ENCODE measurements around the gene SEC16A.
"Not testable (repeated sequence)": the region's sequence is repeated elsewhere in the genome, so short reads cannot be mapped to it uniquely, and the experiment has no call there.

SEC16A gene

DNA sequence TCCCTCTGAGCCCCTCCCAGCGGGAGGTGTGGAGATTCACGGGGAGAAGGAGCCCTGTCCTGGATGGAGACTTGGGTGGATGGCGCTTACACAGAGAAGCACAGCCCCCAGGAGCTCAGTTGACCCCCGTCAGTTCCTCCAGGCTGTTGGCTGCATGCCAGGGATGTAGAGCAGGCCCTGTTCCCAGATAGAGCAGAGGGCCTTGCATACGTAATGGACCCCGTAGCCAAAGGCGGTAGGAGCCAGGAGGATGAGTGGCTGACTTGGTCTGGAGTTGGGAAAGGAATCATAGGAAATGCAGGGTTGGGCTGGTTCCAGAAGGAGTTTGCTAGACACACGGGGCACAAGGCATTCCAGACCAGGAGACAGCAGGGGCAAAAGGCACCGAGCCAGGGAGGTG, 69.9 kb downstream of the SEC16A start:
- DNase-seq = no peak

DNA sequence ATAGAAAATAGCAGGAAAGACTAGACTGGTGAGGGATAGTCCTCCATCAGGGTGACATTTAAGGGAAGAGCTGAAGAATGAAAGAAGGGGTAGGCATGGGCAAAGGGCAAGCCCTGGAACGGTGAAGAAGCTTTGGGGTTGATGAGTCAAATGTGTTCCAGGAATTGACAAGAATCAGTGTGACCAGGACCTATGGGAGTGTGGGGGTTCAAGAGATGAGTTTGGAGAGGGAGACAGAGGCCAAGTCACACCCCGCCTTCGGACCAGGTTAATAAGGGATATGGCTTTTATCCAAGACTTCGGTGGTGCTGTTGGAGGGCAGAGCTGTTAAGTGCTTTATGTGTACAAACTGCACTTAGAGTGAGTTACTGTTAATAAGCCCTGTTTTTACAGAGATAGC, 71.5 kb downstream of the SEC16A start:
- no peak for DNase-seq

DNA sequence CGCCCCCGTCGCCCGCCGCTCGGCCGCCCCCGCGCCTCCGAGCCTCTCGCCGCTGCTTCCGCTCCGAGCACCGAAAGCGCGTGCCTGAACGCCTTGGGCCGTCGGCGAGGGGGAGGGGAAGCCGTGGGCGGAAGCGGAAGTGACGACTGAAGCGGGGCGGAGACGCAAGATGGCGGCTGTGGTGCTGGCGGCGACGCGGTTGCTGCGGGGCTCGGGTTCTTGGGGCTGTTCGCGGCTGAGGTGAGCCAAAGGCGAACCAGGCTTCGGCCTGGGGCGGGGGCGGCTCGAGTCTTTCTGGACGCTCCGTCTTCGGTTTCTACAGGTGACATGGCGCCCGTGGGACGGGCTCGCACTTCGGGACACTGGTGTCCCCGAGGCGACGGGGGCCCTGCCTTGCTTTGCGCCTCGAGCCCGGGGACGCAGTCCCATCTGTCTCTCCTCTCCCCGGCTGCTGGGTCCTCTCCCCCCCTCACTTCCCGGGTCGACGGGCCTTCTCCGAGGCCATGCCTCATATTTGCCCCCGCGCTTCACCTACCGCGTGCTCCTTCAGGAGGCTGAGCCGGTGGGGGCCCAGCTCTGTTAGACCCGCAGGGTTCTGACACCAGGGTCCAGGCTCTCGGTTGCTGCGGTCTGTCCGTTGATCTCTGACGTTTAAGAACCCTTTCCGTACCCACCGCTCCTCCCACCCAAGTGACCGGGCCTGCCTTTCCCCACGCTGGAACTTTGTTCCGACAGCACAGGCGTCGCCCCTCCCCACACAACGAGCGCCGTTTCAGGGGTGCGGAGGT, 72.1 kb downstream of the SEC16A start, which contains the start of the genes ENTR1 and PMPCA:
Gene ENTR1, minus strand, starts transcription at position 115 of the 788 bp plus-strand sequence. CDS start 217 bp downstream, outside the sequence.
Gene PMPCA, plus strand, starts transcription at position 159 of the 788 bp plus-strand sequence. Its CDS starts 11 bp downstream, at position 170.
- peak; percentile 58 for DNase-seq

DNA sequence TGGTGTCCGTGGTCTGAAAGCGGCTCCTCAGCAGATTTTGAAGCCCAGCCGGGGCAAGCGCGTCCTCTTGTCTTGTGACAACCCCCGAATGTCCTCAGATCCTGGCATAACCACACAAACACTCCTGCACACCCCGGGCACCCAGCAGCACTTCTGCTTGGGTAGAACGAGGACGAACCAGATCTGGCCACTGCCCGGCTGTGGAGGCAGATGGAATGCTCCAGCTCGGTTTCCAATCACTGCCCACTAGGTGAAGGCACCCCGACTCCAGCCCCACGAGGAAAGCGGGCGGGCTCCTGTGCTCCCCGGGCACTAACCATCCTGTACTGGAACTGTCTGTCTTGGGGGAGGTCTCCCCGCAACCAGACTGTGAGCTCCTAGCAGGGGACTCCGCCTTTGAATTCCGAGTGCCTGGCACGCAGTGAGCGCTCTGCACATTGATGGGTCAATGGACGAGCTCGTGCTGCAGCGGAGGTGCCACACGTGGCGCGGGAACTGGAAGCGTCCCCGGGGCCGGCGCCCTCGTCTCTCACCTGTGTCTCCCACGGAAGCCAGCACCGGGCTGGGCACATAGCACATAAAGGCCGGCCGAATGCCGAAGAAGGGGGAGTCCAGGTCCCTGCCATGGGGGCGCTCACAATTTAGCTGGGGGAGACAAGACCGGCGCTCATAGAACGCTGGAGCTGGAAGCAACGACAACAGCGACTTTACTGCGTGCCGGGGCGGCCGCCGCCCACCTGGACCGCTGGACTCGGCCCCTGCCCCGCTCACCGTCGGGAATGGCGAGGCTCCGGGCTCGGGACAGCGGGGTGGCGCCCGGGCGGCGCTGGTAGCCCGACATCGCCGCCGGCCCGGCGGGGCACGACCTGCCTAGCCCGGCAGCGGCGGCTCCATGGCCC, 73.0 kb downstream of the SEC16A start:
- no peak for DNase-seq

DNA sequence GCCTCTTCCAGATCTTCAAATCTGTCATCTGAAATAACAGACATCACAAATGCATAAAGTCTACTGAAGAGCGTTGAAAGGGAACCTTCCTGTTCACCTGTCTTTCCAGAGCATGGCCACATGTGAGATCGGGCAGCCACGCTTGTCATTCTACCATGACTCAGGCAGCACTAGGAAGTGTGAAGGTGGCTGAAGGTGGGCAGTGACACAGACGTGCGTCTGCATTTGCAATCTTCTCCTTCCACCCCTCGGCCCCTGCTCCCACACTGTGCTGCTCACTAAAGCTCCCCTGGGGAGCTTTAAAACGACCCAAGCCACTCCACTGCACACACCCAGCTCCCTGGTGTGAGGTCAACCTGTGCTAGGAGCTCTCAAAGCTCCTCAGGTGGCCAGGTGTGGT, 74.9 kb downstream of the SEC16A start:
- no peak for DNase-seq

DNA sequence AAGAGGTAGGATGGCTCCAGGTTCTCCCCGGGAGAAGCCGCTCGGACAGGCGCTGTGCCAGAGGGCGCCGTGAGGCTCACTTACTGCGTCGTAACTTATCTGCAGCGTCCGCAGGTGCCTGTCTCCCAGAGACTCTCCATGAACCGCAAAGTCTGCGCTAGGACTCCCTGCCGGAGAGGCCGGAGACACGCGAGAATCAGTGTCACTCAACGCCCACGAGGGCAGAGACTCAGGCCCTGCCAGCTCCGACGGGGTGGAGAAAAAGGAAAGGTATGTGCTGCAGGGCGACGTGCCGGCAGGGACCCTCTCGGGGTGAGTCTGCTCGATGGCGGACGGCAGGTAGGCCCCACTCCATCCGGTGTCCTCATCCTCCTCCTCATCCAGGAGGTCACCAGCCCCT, 75.8 kb downstream of the SEC16A start:
- DNase-seq = not testable (repeated sequence)

DNA sequence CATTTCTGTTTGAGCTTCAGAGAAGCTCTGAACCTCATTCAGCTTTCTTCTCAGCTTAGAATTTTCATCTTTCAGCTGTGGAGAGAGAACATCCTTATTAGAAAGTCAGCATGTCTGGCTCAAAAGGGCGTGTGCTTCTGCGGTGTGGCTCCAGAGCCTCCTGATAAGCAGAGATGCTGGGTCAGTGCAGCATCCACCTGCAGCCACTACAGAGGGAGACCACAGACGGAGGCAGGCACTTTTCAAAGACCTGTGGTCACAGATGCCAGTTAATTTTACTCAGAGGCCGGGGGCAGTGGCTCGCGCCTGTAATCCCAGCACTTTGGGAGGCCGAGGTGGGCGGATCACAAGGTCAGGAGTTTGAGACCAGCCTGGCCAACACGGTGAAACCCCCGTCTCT, 76.9 kb downstream of the SEC16A start:
- DNase-seq = not testable (repeated sequence)

DNA sequence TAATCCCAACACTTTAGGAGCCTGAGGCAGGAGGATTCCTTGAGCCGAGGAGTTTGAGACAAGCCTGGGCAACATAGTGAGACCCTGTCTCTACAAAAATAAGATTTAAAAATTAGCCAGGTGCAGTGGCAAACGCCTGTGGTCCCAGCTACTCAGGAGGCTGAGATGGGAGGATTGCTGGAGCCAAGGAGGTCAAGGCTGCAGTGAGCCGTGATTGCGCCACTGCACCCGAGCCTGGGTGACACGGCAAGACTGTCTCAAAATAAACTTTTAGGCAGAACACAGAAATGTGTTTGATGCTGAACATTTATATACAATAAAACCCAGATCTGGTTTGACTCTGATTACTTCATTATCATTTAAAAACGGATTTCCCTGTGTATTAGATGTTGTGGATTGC, 77.4 kb downstream of the SEC16A start:
- DNase-seq = no peak

DNA sequence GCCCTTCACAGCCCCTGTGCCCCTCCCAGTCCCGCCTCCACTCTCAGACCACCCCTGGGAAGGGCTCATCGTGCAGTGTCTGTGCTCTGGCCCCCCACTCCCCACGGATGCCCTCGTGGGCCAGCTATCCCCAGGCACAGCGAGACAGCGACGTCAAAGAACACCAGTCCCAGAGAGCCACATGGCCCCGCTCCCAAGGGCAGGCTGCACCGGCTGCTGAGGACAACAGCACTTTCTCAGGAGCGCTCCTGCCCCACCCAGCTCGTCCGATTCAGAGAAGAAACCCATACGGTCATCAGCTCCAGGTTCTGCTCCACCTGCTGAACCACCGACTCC, 78.1 kb downstream of the SEC16A start:
- no peak for DNase-seq

DNA sequence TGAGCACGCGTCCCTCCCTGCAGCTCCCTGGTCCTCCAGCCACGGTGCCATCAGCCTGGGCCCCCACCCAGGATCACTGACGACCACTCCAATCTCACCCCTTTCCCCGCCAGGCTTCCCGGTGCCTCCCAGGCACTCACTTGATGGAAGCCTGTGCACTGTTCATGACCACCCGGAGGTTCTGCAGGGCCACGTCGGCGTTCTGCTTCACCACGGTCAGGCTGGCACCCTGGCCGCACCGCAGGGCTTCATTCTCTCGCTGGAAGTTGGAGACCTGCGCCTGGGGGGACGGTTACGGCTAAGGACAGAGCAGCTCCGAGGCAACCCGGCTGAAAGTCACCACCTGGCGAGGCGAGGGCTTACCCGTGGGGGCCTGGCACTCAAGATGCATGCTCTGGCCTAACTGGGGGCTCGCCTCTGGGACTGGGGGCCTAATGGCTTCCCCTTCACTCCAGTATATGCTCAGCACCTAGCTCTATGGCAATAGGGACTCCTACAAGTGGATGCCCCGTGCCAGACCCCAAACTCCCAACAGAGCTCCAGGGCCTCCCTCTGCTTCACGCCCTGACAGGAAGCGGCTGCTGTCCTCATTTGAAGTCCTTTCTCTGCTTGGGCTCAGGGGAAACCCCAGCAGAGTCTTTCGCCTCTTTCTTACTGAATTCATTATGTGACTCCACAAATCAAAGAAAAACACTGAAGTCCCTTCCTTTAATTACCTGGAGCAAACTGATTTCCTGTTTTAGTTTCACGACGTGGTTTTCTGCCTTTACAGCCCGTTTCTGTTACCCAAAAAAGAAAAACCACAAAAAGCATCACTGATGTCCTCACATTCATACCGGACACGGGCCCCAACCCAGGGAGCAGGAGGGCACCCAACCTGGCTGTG, 78.7 kb downstream of the SEC16A start:
- no peak for DNase-seq

DNA sequence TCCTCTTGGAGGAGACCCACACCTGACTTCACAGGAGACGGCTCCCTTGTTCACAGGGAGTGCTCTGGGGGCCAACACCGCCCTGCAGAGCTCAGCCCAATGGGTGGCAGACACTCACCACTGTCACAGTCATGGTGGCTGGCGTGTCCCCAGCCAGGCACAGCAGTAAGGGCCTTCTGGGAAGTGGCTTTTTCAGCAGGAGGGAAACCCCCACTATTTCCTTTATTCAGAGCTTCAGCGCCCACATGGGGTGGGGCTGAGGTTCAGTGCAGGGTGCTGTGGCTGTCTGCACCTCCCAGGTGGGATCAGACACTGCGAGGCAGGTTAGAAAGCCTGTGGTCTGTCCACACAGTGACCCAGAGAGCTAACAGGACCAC, 79.3 kb downstream of the SEC16A start:
- DNase-seq = no peak

DNA sequence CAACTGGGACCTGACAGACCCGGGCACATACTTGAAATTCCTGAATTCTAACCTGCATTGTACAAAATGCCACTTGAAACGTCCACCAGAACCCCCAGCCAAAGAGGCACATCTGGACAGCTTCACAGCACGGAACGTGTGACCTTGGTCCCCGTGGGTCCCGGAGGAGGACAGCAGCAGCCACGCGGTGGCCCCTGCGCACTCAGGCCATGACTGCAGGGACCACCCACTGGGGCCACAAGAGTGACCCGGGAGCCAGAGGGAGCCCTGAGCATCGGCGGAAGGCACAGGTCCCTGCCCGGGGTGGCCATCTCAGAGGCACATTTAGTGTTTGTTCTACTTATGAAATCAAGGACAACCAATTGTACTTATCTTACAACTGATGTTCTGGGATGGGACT, 80.8 kb downstream of the SEC16A start:
- no peak for DNase-seq

DNA sequence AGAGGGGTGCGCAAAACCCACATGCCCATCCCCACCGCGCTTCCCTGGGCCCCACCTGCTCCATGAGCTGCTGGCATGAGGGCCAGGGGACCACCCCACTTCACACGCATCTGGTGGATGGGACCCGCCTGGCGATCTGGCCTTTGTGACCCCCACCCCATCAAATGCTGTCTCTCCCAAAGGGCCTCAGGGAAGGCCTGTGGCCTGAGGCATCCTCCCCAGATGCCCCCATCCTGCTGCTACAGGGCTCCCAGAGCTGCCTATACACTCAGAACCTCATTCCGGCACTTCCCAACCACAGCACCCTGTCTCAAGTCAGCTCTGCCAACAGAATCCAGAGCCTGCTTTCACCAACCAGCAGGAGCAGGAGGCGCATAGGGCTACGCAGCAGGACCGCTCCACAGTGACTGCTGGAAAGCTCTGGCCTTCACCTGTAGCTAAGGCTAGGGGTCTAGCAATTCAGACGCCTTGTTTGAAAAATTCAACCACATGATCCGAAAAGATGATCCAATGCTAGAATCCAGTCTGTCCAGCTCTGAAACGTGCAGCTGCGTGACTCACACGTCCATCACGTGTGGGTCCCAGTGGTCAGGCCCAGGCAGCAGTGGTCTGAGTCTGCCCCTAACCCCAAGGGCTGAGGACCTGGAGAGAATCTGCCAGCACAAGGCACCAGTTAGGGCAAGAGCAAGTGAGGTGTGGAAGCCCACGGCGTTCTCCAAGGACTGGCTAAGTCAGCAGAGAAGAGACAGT, 81.5 kb downstream of the SEC16A start:
- no peak for DNase-seq

DNA sequence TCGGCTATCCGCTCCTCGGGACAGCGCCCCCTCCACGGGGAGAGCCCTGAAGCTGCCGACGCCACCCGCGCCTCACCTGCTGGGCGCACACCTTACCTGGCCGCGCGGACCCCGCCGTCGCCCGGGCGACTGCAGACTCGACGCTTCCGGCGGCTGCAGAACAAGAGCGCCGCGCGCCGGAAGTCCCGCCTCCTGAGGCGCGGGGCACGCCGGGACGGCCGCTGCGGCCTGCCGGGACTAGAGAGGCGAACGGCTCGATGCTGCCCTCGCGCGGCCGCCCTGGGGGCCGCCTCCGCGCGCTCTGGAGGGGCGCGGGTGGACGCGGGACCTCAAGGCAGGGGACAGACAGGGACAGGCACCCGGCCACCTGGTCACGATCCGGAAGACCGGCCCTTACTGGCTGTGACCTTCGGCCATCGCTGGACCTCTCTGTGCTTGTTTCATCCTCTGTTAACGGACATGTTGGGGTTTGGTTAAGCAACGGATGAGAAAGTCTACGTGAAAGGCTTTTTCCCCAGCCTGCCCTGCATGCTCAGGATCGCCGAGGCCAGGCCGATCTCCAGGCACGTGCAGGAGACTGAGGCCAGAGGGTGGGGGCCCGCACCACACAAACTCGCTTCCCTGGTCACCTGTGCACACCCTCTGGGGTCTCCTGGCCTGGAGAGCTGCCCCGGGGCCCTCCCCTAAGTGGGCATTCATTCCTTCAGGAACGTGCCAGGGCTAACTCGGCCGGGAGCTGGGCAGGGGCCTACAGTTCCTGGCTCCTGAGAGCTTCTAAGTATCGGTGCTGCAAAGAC, 82.6 kb downstream of the SEC16A start, which contains the start of gene SNAPC4:
Gene SNAPC4, minus strand, starts transcription at position 133 of the 797 bp plus-strand sequence. CDS start 1,742 bp downstream, outside the sequence.
- peak; percentile 66 for DNase-seq

DNA sequence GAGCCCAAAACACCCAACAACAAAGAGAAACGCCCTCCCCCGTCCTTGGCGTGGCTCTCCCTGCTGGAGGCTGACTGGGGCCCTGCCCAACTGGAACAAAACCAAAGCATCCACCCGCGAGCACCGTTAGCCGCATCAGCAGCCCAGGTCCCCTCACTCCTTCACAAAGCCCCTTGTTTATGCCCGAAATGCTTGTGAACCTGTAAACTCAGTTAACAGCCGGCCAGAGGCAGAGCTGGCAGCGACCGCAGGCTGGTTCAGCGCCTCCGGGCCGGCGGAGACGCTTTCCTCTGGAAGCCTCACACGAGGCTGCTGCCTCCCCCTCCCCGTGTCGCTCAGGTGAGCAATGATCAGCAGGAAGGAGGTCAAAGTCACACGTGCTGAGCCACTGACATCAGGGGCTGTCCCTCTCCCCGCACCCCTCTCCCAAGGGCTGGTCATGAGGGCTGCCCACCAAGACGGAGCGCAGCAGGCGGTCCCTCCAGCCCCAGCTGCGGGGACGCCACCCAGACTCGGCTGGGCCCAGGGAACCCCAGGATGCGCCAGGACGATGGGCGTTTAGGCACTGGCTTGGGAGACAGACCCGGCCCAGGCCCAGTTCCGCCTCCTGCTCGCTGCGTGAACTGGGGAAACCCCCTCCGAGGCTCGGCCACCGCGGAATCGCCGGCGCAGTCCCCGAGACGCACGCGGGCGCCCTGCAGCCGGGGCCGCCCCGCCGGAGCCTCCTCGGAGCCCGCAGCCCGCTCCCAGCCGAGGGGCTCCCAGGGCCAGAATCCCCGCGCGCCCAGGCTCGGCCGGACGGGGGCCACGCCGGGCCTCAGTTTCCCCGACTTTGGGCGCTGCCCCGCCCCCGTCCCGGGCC, 83.4 kb downstream of the SEC16A start:
- DNase-seq = no peak

DNA sequence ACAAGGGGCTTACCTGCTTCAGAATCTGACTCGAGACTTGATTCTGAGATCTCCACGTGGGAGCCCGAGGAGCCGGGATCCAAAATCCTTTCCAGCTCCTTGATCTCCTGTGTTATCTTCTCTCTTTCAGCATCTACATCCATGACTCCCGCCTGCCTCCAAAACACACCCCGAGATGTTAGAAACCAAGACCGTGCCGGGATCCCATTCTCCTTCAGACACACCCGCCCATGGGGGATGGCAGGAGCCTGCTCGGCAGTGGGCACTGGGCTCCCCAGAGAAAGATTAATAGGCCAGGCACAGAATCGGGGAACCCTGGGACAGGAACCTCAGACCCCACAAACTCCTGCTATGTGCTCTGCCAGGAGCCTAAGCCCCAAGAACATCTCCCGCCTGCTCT, 84.6 kb downstream of the SEC16A start:
- no peak for DNase-seq

DNA sequence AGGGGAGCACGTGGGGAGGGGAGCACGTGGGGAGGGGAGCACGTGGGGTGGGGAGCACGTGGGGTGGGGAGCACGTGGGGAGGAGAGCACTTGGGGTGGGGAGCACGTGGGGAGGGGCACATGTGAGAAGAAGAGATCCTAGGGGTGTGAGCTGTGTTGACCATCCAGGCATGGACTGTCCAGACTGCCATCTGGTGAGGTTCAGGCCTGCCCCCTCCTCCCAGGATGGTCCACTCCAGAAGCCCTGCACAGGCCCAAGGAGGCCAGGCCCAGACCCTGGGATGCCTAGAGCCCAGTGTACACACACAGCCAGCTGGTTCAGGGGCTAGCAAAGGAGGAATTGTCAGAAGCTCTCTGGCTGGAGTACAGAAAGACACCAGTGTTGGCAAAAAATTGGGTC, 85.2 kb downstream of the SEC16A start:
- DNase-seq = no peak

DNA sequence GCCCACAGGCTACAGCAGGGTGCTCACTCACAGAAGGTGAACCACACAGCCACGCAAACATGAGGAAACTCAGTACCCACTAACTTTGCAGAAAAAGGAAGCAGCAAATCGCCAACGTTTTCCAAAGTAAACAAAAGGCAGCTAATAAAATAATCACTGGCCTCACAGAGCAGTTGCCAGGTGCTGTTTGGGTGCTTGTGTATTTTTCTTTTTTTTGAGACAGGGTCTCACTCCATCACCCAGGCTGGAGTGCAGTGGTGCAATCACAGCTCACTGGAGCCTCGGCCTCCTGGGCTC, 86.7 kb downstream of the SEC16A start:
- no peak for DNase-seq

DNA sequence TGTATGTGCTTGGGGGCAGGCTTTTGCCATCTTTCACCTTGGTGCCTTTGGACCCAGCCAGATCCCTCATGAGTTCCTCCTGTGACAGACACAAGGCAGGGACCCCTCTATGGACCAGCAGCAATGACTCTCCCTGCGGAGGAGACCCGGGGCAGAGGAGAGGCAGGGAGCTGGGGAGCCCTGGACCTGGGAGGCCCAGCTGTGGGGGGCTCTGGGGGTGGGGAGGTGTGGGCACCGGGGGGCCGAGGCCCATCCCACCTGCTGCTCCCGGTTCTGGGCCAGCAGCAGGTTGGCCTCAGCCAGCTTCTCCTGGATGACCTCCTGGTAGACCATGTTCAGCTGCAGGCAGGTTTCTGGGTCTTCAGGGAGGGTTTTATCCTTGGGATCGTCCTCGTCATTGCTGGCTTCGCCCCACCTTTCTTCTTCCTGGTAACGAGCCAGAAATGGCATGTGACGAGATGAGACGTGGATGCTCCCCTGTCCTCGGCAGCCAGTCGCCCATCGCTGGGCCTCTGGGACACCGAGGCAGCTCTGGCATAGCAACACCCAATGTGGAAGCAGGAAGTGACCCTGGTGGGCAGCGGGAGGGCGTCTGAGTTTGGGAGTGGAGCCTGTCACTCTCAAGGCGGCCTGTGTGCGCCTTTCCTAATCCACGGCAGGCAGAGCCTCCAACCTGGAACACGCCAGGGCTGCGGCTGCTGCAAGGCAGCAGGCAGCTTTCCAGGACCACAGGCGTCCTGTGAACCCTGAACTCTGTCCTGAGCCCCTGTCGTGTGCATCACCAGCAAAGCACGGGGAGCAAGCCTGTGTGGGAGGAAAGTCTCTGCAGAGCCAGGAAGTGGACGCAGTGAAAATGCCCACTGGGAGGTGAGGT, 87.3 kb downstream of the SEC16A start:
- DNase-seq = no peak

DNA sequence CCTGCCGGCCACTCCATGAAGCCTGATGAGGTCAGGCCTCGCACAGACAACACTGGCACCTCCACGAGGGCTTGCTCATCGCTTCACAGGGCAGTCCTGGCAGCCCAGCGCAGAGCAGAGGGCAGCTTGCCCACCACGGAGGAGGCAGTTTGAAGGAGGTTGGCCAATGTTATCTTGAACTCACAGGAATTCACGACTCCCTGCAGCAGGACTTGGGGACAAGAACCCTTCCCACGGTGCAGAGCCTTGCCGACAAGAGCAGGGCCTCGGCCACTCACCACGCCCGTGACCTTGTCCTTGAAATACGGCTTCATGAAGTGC, 87.9 kb downstream of the SEC16A start:
- DNase-seq = no peak
